NCI-H460 (cell line): Measurements from ENCODE around the gene CREG1. TPM values are rescaled to one million over a fixed set of nuclear protein-coding genes. Genes with fewer than 3 reads are reported as not detected.
A peak's percentile ranks its signal among the peaks of the same experiment; 100 is the strongest.
"Not testable (repeated sequence)": the region's sequence is repeated elsewhere in the genome, so short reads cannot be mapped to it uniquely, and the experiment has no call there.

Experiments used
- DNase-seq: peaks from one replicate; pipeline ENCODE4 v3.0.0-alpha.2; 2016; ENCODE audit warnings: low read depth; ENCODE audit errors: extremely low read depth
- polyA plus RNA-seq: library from polyadenylated mRNA; depleted of rRNA; stranded (reverse); fragments of >200 nt; gene quantifications from 2 replicates; pipeline ENCODE4 v1.2.3, GENCODE V29; 2014; cell fraction: nucleus; rRNA removed
- total RNA-seq: library from RNA; depleted of rRNA; stranded (reverse); fragments of >200 nt; shearing (Covaris generic); gene quantifications from 2 replicates; pipeline ENCODE4 v1.2.3, GENCODE V29; 2014; rRNA removed

Gene CREG1
- total RNA-seq: 413 and 419 TPM in 2 replicates
- polyA plus RNA-seq: 499 and 530 TPM in 2 replicates

DNA sequence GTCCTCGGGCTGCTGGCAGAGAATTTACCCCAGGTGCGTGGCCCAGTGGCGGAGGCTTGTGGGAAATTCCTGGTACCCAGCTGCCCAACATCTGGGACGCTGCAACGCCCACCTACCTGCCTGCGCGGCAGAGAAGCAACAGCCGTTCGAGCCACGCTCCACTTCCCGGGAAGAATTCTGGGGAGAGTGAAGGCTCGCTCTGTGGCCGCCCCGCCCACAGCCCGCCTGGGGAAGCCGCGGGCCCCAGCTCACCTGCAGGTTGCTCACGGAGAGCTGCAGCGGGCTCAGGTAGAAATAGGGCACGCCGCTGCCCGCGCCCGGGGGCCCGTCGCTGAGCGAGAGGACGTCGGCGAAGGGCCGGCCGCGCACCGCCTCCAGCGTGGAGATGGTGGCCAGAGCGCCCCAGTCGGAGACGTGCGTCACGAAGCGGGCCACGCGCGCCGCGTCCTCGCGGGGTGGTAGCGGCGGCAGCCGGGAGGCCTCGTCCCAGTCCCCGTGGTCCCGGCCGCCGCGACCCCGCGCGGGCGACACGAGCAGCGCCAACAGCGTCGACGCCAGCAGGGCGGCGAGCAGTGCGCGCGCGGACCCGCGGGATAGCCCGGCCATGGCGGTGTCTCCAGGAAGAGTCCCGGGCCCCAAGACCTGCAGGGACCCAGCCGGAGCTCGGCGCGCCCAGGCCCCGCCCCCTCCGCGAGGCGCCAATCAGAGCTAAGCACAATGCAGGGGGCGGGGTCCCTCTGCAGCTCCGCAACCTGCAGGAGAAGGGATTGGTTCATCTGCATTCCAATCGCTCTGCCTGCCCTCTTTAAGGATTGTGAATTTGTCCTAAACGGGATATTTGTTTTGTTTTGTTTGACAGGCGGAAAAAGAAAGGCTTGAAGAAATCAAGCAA, at the start of gene CREG1:
Gene CREG1, minus strand, starts transcription at position 627 of the 892 bp plus-strand sequence.
- DNase-seq: peak; percentile 96

DNA sequence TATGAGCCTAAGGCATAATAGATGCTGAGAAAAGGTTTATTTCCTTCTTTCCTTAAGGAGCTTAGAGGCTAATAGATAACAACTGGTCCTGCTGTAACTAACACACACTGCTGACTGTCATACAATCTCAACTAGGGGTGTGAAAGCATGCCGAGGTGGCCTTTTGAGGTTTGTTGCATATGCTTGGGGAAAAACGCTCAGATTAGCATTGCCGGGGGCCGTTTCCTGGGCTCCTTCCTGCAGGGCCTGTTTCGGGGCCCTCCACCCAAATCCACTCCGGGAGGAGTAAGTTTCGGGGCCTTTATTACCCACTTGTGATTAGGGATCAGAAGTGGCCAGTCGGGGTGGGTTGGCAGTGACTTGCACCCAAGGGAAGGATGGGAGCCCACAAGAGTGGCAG, 49.3 kb upstream of the CREG1 start:
- no peak for DNase-seq

DNA sequence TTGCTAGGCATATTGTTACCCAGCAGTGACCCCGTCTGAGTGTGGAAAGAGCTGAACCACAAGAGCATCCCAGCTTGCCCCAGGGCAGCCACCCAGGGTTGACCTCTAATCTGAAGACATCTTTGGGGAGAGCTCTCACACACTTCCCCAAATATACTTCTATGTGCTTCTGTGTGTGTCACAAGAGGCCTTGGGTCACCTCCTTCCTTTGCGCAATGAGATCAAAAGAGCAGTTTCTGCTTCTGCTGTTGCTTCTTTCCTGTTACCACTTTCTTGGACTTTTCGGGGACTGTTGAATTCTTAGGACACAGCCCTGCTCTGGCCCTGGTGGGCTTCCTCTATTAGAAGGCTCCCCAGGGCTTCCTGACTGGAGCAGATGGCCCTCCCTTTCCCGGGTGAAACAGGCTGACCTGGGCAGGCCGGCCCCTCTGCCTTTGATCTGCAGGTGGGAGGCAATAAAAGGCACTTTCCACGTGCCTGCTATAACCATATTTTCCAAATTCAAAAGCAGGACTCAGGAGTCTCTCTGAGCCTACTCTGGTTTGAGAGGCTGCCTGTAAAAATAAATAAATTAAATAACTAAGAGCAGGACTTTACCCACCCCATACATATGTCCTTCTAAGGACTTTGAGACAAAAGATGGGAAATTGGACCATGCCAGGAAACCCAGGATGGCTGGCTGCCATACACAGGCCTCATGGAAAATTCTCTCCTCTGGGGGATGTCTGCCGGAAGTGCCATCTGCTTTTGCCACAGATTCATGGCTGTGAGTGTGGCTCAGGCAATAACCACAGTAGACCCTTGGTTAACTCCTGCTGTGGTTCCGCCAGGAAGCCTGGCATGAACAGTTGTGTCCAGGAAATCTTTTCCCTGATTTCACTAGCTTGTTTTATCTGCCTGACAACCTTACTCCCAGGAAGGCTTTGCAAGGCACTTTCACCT, 48.2 kb upstream of the CREG1 start:
- DNase-seq: no peak

DNA sequence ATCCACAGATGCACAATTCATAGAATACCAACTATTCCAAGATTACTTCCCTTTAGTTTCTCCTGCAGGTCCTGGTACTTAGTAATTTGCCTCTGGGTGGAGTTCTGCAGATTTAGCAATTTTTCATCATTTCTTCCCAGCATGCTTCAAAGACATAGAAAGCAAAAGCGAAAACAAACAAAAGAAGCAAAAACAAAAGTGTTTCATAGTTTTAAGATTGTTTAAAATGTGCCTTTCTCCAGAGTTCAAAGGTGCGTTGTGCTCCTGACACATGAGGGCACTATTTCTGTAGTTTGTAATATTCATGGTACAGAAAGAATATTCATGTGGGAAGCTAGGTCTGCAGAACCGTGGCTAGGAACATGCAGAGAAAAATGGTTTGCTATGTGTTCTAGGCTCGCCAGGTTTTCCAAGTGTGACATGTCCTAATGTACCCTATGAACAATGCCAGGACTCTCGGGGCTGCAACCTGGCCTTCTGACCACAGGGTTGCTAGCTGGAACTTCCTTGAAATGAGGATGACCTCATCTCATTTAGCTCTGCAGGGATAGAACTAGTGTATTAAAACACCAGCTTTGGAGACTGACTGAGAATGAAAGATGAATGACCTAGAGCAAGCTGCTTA, 46.5 kb upstream of the CREG1 start:
- DNase-seq: peak; percentile 21

DNA sequence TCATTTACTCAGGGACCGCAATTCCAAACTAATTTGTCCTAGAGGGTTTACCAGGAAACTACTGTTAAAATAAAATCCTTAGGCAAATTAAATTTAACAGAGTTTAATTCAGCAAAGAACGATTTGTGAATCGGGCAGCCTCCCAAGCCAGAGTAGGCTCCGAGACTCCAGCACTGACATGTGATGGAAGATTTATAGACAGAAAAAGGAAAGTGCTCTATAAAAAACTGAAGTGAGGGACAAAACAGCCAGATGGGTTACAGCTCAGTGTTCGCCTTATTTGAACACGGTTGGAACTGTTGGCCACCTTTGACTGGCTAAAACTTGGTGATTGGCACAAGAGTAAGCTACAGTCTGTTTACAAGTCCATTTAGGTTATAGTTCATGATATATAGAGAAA, 41.3 kb upstream of the CREG1 start:
- no peak for DNase-seq

DNA sequence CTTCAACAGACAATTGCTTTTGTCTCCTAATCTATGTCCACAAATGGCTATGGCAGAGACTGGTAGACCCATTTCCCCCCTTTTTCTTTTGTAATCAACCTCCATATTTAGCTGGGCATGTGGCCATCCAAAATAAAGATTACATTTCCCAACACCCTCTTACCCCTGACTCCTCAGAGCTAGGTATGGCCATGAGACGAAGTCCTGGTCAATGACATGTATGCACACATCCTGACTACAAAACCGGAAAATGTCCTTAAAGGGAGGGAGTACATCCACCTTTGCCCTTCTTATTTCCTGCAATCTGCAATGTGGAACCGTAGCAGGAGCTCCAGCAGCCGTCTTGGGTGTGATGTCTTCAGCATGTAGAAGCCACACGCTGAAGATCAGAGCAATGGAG, 40.3 kb upstream of the CREG1 start:
- DNase-seq: no peak

DNA sequence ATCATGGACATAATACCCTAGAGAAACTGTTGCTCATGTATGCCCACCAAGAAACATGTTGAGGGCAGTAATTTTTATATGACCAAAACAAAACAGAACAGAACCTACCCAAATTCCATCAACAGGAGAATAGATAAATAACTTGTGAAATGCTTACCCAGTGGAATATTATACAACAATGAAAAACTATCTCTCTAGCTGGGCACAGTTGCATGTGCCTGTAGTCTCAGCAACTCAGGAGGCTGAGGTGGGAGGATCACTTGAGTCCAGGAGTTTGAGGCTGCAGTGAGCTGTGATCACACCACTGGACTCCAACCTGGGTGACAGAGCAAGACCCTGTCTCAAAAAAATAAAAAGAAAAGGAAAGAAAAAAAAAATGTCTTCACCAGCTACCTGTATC, 38.9 kb upstream of the CREG1 start:
- no peak for DNase-seq

DNA sequence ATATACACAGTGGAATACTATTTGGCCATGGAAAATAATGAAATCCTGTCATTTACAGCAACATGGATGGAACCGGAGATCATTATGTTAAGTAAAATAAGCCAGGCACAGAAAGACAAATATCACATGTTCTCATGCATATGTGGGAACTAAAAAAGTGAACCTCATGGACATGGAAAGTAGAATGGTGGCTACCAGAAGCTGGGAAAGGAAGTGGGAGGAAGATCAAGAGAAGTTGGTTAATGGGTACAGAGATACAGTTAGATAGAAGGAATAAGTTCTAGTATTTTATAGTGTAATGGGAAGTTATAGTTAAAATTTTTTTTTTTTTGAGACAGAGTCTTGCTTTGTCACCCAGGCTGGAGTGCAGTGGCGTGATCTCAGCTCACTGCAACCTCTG, 34.8 kb upstream of the CREG1 start:
- DNase-seq: no peak

DNA sequence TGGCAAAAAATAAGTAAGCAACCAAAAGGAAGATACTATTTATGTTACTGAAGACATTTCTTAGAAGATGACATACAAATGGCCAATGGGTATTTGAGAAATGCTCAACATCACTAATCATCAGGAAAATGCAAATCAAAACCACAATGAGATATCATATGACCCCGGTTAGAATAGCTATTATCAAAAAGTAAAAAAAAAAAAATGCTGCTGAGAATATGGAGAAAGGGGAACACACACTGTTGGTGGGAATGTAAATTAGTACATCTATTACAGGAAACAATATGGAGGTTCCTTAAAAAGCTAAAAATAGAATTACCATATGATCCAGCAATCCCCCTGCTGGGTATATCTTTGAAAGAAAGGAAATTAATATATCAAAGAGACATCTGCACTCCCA, 34.3 kb upstream of the CREG1 start:
- DNase-seq: no peak

DNA sequence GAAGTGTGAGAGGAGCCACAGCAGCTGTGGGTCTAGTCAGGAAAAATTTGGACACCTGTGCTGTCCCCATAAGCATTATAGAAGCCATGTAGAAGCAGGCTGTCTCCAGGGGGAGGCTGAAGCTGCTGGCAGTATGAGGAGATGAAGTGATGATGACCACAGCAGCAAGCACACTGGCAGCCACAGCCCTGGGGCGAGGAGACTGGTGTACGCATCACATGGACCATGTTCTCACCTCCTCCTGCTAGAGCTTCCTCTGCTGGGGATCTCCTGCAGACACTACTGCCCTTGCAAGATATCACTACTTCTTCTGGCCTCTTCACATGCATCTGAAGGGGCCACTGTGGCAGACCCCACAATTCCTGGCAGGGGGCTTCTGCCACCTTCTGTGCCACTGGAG, 33.8 kb upstream of the CREG1 start:
- DNase-seq: no peak

DNA sequence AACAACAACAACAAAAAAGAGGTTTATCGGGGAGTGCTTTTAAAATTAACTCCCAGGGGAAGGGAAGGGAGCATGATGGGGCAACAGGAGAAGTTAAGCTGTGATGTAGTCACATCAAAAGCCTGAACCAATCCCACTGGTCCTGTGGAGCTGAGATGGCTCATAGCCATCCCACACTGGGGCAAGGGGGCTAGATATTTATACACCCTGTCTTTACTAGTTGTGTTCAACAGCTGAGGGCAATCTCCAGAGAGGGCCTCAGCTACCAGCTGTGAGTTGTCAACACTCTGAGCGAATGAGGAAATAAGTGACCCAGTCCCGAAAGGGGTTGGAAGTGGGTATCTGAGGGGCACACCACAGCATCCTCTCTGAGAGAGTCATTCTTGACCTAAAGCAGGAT, 31.0 kb upstream of the CREG1 start:
- no peak for DNase-seq

DNA sequence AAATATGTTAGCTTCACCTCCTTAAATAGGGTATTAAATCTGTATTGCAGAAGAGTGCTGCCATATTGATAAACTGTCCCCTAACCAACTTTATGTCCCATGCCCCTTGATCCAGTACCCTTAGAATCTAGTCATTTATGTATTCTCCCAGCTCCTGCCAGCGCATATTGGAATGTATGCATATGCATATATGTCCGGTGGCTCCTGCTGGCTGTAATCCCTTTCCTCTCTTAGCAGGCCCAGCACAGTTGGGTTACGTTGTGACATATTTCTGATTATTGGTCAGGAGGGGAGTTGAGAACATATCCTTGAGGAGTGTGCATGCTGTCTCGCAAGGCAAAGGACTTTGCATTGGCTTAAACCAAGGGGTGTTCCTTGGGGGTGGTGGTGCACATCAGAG, 29.2 kb upstream of the CREG1 start:
- DNase-seq: no peak

DNA sequence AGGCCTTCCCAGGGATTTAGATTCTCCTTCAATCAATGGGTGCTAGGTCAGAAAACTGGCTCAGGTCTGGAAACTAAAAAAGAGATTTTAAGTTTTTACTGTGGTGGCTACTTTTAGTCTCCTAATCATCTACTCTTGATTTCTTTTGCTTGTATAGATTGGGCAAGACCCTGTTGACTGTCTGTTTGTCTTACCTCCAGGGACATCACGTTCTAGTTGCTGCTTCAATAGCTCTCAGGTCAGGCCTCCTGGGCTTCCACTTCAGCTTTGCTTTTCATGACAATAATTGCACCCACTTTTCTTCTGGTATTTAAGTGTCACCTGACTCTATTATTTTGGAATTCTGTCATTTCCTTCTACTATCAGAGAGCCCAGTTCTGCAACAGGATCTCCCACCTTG, 28.5 kb upstream of the CREG1 start:
- no peak for DNase-seq

DNA sequence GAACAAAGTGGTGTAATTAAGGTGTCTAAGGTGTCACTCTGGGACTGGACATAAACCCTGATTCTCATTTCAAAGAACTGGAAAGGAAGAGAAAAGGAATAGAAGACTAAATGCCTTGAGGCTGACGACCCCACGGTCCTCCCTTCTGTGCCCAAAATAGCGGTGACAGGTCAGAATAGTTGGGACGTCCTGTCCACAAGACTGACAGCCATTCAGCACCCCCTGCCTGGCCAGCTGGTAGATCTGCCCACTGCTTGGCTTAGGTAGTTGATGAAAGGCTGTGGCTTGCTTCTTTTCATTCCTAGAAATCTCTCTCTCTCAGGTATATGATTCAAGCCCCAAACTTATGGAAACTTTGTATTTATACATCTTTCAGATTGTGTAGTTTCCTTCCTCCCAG, 26.4 kb upstream of the CREG1 start:
- no peak for DNase-seq

DNA sequence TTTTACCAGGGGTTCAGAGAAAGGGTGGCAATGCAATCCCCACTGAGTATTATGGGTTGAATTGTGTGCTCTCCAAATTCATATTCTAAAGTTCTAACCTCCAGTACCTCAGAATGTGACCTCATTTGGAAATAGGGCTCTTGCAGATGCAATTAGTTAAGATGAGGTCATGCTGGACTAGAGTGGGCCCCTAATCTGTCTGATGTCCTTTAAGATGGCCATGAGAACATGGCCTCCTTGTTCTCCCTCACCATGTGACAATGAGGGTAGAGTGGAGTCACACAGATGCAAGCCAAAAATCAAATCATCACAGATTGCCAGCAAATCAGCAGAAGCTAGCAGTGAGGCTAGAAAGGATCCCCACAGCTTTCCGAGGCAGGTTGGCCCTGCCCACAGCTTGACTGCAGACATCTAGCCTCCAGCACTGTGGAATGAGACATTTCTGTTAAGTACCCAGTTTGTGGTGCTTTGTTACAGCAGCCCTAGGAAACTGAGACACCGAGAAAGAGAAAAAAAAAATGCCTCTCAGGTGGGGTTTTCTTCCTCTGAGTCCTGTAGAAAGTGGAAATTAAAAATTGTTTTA, 25.5 kb upstream of the CREG1 start:
- DNase-seq: no peak

DNA sequence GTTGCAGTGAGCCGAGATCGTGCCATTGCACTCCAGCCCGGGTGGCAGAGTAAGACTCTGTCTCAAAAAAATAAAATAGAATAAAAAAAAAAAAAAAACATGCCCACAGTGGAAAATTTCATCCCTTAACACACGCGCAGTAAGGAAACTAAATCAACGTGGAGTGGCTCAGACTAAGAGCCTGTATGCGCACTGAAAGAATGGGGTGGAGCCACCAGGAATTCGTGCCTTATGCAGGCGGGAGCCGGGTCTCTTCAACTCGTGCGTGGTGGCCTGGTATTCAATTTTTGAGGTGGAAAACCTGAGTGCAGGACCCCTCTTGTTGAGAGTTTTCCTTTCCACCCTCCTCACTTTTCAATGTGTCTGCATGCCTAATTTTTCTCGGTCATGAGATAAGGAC, 22.1 kb upstream of the CREG1 start:
- DNase-seq: no peak

DNA sequence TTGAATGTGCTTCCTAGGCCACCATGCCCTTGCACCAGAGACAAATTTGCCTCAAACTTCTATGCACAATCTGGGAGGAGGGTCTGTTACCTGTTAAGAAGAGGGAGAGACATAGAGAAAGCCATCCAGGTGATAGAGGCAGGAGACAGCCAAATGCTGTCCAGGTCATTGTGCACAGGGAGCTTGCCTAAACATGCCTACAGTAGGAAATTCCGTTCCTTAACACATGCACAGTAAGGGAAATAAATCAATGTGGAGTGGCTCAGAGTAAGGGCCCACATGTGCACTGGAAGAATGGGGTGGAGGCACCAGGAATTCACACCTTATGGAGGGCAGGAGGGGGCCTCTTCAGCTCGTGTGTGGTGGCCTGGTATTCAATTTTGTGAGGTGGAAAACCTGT, 19.5 kb upstream of the CREG1 start:
- no peak for DNase-seq

DNA sequence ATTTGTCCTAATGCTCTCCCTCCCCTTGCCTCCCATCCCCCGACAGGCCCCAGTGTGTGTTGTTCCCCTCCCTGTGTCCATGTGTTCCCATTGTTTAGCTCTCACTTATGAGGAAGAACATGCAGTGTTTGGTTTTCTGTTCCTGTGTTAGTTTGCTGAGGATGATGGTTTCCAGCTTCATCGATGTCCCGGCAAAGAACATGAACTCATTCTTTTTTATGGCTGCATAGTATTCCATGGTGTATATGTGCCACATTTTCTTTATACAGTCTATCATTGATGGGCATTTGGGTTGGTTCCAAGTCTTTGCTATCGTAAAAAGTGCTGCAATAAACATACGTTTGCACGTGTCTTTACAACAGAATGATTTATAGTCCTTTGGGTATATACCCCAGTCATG, 17.1 kb upstream of the CREG1 start:
- DNase-seq: not testable (repeated sequence)

DNA sequence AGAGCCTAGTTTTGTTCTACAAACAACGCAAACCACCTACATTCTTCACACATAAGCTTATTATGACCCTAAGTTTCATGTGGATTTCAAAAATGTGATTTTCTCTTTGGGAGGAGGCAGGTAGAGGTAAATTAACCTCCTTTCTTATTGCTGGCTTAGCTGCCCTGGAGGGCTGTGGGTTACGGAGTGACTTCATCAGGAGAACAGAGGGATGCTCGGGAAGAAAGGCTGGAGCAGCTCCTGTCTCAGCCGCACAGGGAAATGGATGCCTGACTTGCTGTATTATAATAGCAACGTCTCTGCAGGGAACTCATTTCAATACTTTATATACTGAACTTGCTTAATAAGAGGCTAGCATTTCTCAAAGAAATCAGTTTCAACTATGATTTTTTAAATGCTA, 14.1 kb upstream of the CREG1 start:
- no peak for DNase-seq

DNA sequence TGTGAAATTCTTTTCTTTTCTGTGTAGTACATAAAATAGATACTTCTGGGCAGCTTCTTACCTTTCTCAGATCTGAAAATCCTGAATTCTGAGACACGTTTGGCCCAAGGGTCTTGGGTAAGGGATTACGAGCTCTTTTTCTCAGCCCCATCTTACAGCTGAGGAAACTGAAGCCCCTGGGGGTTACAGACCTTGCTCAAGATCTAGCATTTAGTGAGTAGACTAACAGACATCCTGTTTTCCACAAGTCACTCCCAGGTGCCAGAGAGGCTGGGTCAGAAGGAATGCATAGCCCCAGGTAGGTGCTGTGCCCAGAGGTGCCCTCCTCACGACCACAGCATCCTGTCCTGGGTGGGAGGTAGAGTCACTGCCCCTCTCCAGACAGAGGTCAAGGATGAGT, 13.2 kb upstream of the CREG1 start:
- DNase-seq: no peak

DNA sequence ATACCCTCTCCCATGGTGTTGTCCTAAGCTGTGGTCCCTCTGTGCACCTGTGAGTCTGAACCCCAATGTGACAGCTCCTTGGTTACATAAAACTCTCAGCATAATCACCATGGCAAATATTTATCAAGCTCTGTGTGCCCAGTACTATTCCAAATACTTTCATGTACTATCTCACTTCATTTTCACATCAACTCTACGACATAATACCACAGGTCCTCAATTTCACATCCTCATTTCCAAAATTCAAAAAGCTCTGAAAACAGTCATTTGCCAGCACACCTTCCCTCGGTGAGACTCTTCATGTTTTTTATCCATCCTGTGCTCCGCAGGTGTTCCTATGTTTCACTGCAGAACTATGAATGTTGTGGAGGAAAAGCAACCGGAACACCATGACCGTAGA, 12.4 kb upstream of the CREG1 start:
- no peak for DNase-seq
